ENCODE data around the gene NCAPG2. TPM values are rescaled to one million over a fixed set of nuclear protein-coding genes. Genes with fewer than 3 reads are reported as not detected.

Gene NCAPG2
- total and polyA plus RNA-seq, 10 of the 15 experiments (the other 5 are each of a cell fraction or from before 2014, with no cell fraction given) = 11.2 to 78.2 (median 49.2) TPM

DNA sequence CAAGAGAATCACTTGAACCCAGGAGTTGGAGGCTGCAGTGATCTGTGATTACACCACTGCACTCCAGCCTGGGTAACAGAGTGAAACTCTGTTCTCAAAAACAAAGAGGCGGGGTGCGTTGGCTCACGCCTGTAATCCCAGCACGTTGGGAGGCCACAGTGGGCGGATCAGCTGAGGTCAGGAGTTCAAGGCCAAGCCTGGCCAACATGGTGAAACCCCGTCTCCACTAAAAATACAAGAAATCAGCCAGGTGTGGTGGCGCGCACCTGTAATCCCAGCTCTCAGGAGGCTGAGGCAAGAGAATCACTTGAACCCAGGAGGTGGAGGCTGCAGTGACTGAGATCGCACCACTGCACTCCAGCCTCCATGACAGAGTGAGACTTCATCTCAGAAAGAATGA, 42.4 kb upstream of the NCAPG2 start:
- H3K36me3 ChIP-seq (ENCODE audit: control insufficient read depth in 2 of 2, insufficient read depth in 2 of 2, low read length in 1 of 2) = peaks cover 3 to 6% of the 10 kb centered on the region in 2 experiments; a peak in 3 of 4 replicates
- FAIRE-seq (no peak), DNase-seq (ENCODE audit: low read depth, low spot score) (no peak), ATAC-seq (no peak)
- no peak overlapping the region for H3K27ac ChIP-seq (ENCODE audit: control insufficient read depth, insufficient read depth)
- H3K79me2 ChIP-seq (ENCODE audit: control insufficient read depth, insufficient read depth, low read length) = no peaks in the 10 kb centered on the region
- H3K9ac ChIP-seq (ENCODE audit: control insufficient read depth, insufficient read depth, low read length) = no peak overlapping the region
- TF ChIP-seq, protein P1, sequence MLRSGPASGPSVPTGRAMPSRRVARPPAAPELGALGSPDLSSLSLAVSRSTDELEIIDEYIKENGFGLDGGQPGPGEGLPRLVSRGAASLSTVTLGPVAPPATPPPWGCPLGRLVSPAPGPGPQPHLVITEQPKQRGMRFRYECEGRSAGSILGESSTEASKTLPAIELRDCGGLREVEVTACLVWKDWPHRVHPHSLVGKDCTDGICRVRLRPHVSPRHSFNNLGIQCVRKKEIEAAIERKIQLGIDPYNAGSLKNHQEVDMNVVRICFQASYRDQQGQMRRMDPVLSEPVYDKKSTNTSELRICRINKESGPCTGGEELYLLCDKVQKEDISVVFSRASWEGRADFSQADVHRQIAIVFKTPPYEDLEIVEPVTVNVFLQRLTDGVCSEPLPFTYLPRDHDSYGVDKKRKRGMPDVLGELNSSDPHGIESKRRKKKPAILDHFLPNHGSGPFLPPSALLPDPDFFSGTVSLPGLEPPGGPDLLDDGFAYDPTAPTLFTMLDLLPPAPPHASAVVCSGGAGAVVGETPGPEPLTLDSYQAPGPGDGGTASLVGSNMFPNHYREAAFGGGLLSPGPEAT (IDR thresholded peaks at IDR 0.05; ENCODE audit: low read depth) = no peak
- no peak for TF ChIP-seq NFYB (IDR thresholded peaks at IDR 0.05; ENCODE audit: insufficient read depth, low read depth, low read length)
- TF ChIP-seq, protein P2, sequence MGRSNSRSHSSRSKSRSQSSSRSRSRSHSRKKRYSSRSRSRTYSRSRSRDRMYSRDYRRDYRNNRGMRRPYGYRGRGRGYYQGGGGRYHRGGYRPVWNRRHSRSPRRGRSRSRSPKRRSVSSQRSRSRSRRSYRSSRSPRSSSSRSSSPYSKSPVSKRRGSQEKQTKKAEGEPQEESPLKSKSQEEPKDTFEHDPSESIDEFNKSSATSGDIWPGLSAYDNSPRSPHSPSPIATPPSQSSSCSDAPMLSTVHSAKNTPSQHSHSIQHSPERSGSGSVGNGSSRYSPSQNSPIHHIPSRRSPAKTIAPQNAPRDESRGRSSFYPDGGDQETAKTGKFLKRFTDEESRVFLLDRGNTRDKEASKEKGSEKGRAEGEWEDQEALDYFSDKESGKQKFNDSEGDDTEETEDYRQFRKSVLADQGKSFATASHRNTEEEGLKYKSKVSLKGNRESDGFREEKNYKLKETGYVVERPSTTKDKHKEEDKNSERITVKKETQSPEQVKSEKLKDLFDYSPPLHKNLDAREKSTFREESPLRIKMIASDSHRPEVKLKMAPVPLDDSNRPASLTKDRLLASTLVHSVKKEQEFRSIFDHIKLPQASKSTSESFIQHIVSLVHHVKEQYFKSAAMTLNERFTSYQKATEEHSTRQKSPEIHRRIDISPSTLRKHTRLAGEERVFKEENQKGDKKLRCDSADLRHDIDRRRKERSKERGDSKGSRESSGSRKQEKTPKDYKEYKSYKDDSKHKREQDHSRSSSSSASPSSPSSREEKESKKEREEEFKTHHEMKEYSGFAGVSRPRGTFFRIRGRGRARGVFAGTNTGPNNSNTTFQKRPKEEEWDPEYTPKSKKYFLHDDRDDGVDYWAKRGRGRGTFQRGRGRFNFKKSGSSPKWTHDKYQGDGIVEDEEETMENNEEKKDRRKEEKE (IDR thresholded peaks at IDR 0.05) = no peak
- no peak for TF ChIP-seq MYC (IDR thresholded peaks at IDR 0.05; ENCODE audit: insufficient read depth, insufficient read length, insufficient replicate concordance, low read length, severe bottlenecking)
- no peak for TF ChIP-seq SIN3A (IDR thresholded peaks at IDR 0.05; ENCODE audit: low read depth, low read length)
- TF ChIP-seq HCFC1 (IDR thresholded peaks at IDR 0.05; ENCODE audit: low read length) = no peak
- no peak overlapping the region for H2AFZ ChIP-seq (ENCODE audit: control insufficient read depth, low read depth, low read length)
- BruUV-seq (replicated peaks) = no TSS peak
- POLR2A ChIA-PET = no interaction called here
- WGBS (ENCODE audit: insufficient coverage, insufficient replicate concordance, low lambda C conversion rate, missing lambda C conversion rate) = 95% methylated on average over 9 of the region's 9 CpGs
- no peaks in the 10 kb centered on the region for H4K20me1 ChIP-seq (ENCODE audit: control insufficient read depth, insufficient read depth)
- in situ Hi-C loops (cut with MboI) = no loop called here
- H3K4me2 ChIP-seq (ENCODE audit: control insufficient read depth, insufficient read depth) = no peak overlapping the region
- no peaks in the 10 kb centered on the region for H3K9me3 ChIP-seq (replicated peaks; ENCODE audit: control insufficient read depth, insufficient read depth, low read length)
- RAD21 ChIA-PET (ENCODE audit: unreplicated experiment) = no interaction called here
- CTCF ChIA-PET = no interaction called here
- no peak overlapping the region for H3K4me3 ChIP-seq
- intact Hi-C loops (cut with micrococcal nuclease; ENCODE audit: unreplicated experiment) = no loop called here
- H3K27me3 ChIP-seq (replicated peaks in 1 of 2; ENCODE audit: control insufficient read depth in 2 of 2, insufficient read depth in 2 of 2, low read length in 1 of 2) = no peaks in the 10 kb centered on the region
- SMC1A ChIA-PET (ENCODE audit: uncharacterized antibody, unreplicated experiment) = no interaction called here
- no peaks in the 10 kb centered on the region for H3K4me1 ChIP-seq (ENCODE audit: control insufficient read depth, insufficient read depth, low read length)
